GM23248 (cell line): ENCODE results near the gene DTNA.

Source experiments
- EZH2 ChIP-seq: fragments of 200-600 bp; sonication (generic); IDR thresholded peaks from 2 replicates; pipeline ENCODE4 v1.6.1; 2018; ENCODE audit warnings: antibody characterized with exemption, mild to moderate bottlenecking; ENCODE audit not compliant: insufficient read depth, poor library complexity, severe bottlenecking
- EZH2phosphoT487 ChIP-seq: fragments of 200-600 bp; sonication (generic); IDR thresholded peaks from 2 replicates; pipeline ENCODE4 v1.6.1; 2018; ENCODE audit warnings: antibody characterized with exemption, moderate library complexity, mild to moderate bottlenecking, low read depth; ENCODE audit not compliant: insufficient read depth

- TF ChIP-seq EZH2 (no peak), EZH2phosphoT487 (no peak)
Observed at GRCh38 chr18:34775461-34775860, 65.4 kb downstream of the DTNA start.
